ENCODE data around the gene PSAPL1. TPM values are rescaled to one million over a fixed set of nuclear protein-coding genes. Genes with fewer than 3 reads are reported as not detected.

PSAPL1 gene
- total and polyA plus RNA-seq, 2 donors (not counting 1 experiment from before 2014, with no cell fraction given), result not detected

GRCh38 chr4:7466215-7466614, 31.5 kb upstream of the PSAPL1 start:
- Histone ChIP-seq H3K9me3 (ENCODE audit: control insufficient read depth, insufficient read depth, low read depth, low read length) (no peaks in the 10 kb centered on the region), H3K9ac (ENCODE audit: insufficient read depth, low read length) (no peak overlapping the region), H4K20me1 (ENCODE audit: control insufficient read depth, extremely low read depth, insufficient read depth, low read length) (no peaks in the 10 kb centered on the region), H3K4me2 (ENCODE audit: extremely low read depth, insufficient read depth, low read length) (no peak overlapping the region), H3K79me2 (ENCODE audit: control insufficient read depth, insufficient read depth, low read length) (no peaks in the 10 kb centered on the region), H3K4me1 (ENCODE audit: control insufficient read depth, extremely low read depth, insufficient read depth, low read length) (no peaks in the 10 kb centered on the region), H3K27ac (ENCODE audit: insufficient read depth, low read length) (no peak overlapping the region), H2AFZ (ENCODE audit: low read length) (no peak overlapping the region), H3K36me3 (ENCODE audit: control insufficient read depth, insufficient read depth, low read length) (no peaks in the 10 kb centered on the region), H3K27me3 (ENCODE audit: control insufficient read depth, insufficient read depth, low read length) (no peaks in the 10 kb centered on the region), H3K4me3 (replicated peaks in 1 of 4; ENCODE audit: control extremely low read depth in 1 of 4, insufficient read depth in 1 of 4, low read depth in 3 of 4, low read length in 4 of 4) (no peak overlapping the region)
- TF ChIP-seq EZH2 (IDR thresholded peaks at IDR 0.05; ENCODE audit: low read length, missing control alignments), result no peak
- no peak for TF ChIP-seq CTCF (conservative IDR thresholded peaks at IDR 0.05 in 1 of 2, IDR thresholded peaks at IDR 0.05 in 1 of 2; ENCODE audit: low read depth in 1 of 2, low read length in 2 of 2)
- DNase-seq (ENCODE audit: low read depth in 2 of 2), result no peak

DNA sequence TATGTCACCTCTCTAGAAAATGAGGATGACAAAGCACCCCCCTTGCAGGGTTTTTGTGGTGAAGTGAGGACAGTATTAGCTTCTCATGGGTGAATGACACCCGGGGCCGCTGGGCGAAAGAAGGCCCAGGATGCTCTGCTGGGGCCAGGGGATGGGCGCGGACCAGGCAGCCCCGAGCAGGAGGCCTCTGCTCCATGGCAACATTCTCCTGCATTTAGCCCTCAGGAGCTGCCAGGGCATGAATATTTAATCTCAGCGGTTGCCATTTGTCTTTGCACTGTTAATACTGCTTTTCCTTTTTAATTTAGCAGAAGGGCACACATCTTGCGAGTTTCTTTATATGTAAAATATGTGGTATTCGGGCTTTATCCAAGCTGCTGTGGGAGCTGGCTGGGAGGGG, 30.3 kb upstream of the PSAPL1 start:
- no peaks in the 10 kb centered on the region for H3K9me3 ChIP-seq (ENCODE audit: control insufficient read depth, insufficient read depth, low read depth, low read length)
- no peak overlapping the region for H2AFZ ChIP-seq (ENCODE audit: low read length)
- no peaks in the 10 kb centered on the region for H3K36me3 ChIP-seq (ENCODE audit: control insufficient read depth, insufficient read depth, low read length)
- TF ChIP-seq CTCF (conservative IDR thresholded peaks at IDR 0.05 in 1 of 2, IDR thresholded peaks at IDR 0.05 in 1 of 2; ENCODE audit: low read depth in 1 of 2, low read length in 2 of 2) (no peak), EZH2 (IDR thresholded peaks at IDR 0.05; ENCODE audit: low read length, missing control alignments) (no peak)
- DNase-seq (ENCODE audit: low read depth in 2 of 2), result no peak
- no peaks in the 10 kb centered on the region for H3K79me2 ChIP-seq (ENCODE audit: control insufficient read depth, insufficient read depth, low read length)
- H3K9ac ChIP-seq (ENCODE audit: insufficient read depth, low read length), result no peak overlapping the region
- no peaks in the 10 kb centered on the region for H4K20me1 ChIP-seq (ENCODE audit: control insufficient read depth, extremely low read depth, insufficient read depth, low read length)
- no peak overlapping the region for H3K4me2 ChIP-seq (ENCODE audit: extremely low read depth, insufficient read depth, low read length)
- no peak overlapping the region for H3K4me3 ChIP-seq (replicated peaks in 1 of 4; ENCODE audit: control extremely low read depth in 1 of 4, insufficient read depth in 1 of 4, low read depth in 3 of 4, low read length in 4 of 4)
- no peak overlapping the region for H3K27ac ChIP-seq (ENCODE audit: insufficient read depth, low read length)
- H3K4me1 ChIP-seq (ENCODE audit: control insufficient read depth, extremely low read depth, insufficient read depth, low read length), result no peaks in the 10 kb centered on the region
- H3K27me3 ChIP-seq (ENCODE audit: control insufficient read depth, insufficient read depth, low read length), result no peaks in the 10 kb centered on the region

GRCh38 chr4:7464259-7464655, 29.5 kb upstream of the PSAPL1 start:
- TF ChIP-seq CTCF (conservative IDR thresholded peaks at IDR 0.05 in 1 of 2, IDR thresholded peaks at IDR 0.05 in 1 of 2; ENCODE audit: low read depth in 1 of 2, low read length in 2 of 2) (no peak), EZH2 (IDR thresholded peaks at IDR 0.05; ENCODE audit: low read length, missing control alignments) (no peak)
- no peaks in the 10 kb centered on the region for H3K79me2 ChIP-seq (ENCODE audit: control insufficient read depth, insufficient read depth, low read length)
- H3K4me3 ChIP-seq (replicated peaks in 1 of 4; ENCODE audit: control extremely low read depth in 1 of 4, insufficient read depth in 1 of 4, low read depth in 3 of 4, low read length in 4 of 4), result no peak overlapping the region
- H3K36me3 ChIP-seq (ENCODE audit: control insufficient read depth, insufficient read depth, low read length), result no peaks in the 10 kb centered on the region
- no peaks in the 10 kb centered on the region for H4K20me1 ChIP-seq (ENCODE audit: control insufficient read depth, extremely low read depth, insufficient read depth, low read length)
- H2AFZ ChIP-seq (ENCODE audit: low read length), result no peak overlapping the region
- DNase-seq (ENCODE audit: low read depth in 2 of 2), result no peak
- H3K27ac ChIP-seq (ENCODE audit: insufficient read depth, low read length), result no peak overlapping the region
- H3K9me3 ChIP-seq (ENCODE audit: control insufficient read depth, insufficient read depth, low read depth, low read length), result no peaks in the 10 kb centered on the region
- no peaks in the 10 kb centered on the region for H3K27me3 ChIP-seq (ENCODE audit: control insufficient read depth, insufficient read depth, low read length)
- H3K4me2 ChIP-seq (ENCODE audit: extremely low read depth, insufficient read depth, low read length), result no peak overlapping the region
- H3K9ac ChIP-seq (ENCODE audit: insufficient read depth, low read length), result no peak overlapping the region
- H3K4me1 ChIP-seq (ENCODE audit: control insufficient read depth, extremely low read depth, insufficient read depth, low read length), result no peaks in the 10 kb centered on the region
